ENCODE measurements around the gene PARP6. TPM values are rescaled to one million over a fixed set of nuclear protein-coding genes. Genes with fewer than 3 reads are reported as not detected.
"Not testable (repeated sequence)": the region's sequence is repeated elsewhere in the genome, so short reads cannot be mapped to it uniquely, and the experiment has no call there.

Gene PARP6
- total RNA-seq, 2 donors from 2014 or later, result 34.4 to 85.8 TPM

DNA sequence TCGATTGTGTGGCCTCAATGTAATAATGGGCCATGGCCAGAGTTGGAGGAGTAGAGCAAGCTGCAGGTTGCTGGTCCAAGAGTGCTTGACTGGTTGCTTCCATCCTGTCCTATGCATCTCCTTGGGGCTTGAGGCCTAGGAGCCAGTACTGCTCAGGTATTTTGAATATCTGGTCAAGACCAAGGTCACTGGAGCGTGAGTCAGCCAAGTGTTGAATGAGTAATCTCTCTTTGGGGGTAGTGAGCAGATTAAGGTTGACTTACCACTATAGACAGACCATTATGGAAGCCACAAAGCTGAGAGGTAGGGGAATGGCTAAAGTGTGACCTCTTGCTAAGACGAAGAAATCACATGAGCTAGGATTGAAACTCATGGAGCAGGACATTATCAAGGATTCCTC is 9.4 kb upstream of the PARP6 start:
- intact Hi-C loops (cut with DNase I), result no loop called here
- Histone ChIP-seq H3K36me3 (no peaks in the 10 kb centered on the region), H3K9me3 (no peaks in the 10 kb centered on the region), H3K27ac (no peak overlapping the region), H3K4me1 (replicated peaks) (no peaks in the 10 kb centered on the region), H3K4me3 (no peak overlapping the region), H3K27me3 (replicated peaks; ENCODE audit: insufficient read depth) (no peaks in the 10 kb centered on the region)
- whole genome bisulfite sequencing, result 96% methylated on average over 3 of the region's 3 CpGs
- DNase-seq (ENCODE audit: low spot score), result no peak
- TF ChIP-seq, protein P1, sequence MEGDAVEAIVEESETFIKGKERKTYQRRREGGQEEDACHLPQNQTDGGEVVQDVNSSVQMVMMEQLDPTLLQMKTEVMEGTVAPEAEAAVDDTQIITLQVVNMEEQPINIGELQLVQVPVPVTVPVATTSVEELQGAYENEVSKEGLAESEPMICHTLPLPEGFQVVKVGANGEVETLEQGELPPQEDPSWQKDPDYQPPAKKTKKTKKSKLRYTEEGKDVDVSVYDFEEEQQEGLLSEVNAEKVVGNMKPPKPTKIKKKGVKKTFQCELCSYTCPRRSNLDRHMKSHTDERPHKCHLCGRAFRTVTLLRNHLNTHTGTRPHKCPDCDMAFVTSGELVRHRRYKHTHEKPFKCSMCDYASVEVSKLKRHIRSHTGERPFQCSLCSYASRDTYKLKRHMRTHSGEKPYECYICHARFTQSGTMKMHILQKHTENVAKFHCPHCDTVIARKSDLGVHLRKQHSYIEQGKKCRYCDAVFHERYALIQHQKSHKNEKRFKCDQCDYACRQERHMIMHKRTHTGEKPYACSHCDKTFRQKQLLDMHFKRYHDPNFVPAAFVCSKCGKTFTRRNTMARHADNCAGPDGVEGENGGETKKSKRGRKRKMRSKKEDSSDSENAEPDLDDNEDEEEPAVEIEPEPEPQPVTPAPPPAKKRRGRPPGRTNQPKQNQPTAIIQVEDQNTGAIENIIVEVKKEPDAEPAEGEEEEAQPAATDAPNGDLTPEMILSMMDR (IDR thresholded peaks at IDR 0.05), result no peak
- TF ChIP-seq POLR2A (IDR thresholded peaks at IDR 0.05) (no peak), POLR2AphosphoS5 (IDR thresholded peaks at IDR 0.05) (no peak)

DNA sequence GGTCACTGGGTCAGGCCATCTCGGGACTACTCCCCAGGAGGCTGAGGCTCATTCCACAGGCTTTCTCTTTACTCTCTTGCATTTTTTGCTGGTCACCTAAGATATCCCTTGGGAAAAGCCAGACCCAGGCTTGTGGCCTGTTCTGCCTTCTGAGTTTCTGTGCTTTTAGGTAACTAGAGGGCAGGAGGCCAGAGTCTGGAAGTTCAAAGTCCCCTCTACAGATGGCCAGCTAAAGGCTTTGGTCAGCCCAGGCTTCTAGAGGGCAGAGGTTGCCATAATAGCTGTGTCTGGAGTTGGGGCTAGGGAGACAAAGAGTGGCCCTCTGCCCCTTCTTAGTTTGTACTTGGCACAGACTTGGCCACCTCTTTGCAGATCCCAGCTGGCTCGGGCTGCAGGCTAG is 8.4 kb upstream of the PARP6 start:
- WGBS, result 80% methylated on average over 2 of the region's 2 CpGs
- no peak for DNase-seq (ENCODE audit: low spot score)
- no peaks in the 10 kb centered on the region for H3K36me3 ChIP-seq
- no peak overlapping the region for H3K4me3 ChIP-seq
- TF ChIP-seq POLR2AphosphoS5 (IDR thresholded peaks at IDR 0.05) (no peak), POLR2A (IDR thresholded peaks at IDR 0.05) (no peak)
- TF ChIP-seq, protein P1 (IDR thresholded peaks at IDR 0.05), result no peak
- H3K4me1 ChIP-seq (replicated peaks), result no peaks in the 10 kb centered on the region
- intact Hi-C loops (cut with DNase I), result no loop called here
- no peaks in the 10 kb centered on the region for H3K9me3 ChIP-seq
- no peaks in the 10 kb centered on the region for H3K27me3 ChIP-seq (replicated peaks; ENCODE audit: insufficient read depth)
- H3K27ac ChIP-seq, result no peak overlapping the region

DNA sequence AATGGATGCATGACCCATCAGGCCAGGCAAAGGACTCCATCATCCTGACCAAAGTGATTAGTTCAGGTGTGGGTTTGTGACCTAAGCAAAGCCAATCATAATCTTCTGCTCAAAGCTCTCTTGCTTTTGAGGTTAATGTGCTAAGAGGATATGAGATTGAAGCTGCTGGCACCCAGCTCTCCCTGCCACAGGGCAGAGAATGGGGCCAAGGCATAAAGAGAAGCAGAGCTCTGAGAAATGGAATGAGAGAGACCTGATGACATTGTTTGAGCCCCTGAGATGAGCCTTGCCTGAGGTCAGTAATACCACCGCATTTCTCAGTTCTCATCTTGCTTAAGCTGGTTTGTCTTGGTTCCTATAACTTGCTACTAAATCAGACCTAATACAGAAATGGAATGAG is 6.4 kb upstream of the PARP6 start:
- H3K9me3 ChIP-seq, result no peaks in the 10 kb centered on the region
- H3K27me3 ChIP-seq (replicated peaks; ENCODE audit: insufficient read depth), result no peaks in the 10 kb centered on the region
- H3K4me3 ChIP-seq, result no peak overlapping the region
- H3K36me3 ChIP-seq, result no peaks in the 10 kb centered on the region
- 78% methylated on average over 1 of the region's 1 CpG for WGBS
- H3K4me1 ChIP-seq (replicated peaks), result no peaks in the 10 kb centered on the region
- DNase-seq (ENCODE audit: low spot score), result no peak
- no peak for TF ChIP-seq POLR2A (IDR thresholded peaks at IDR 0.05)
- no peak overlapping the region for H3K27ac ChIP-seq
- intact Hi-C loops (cut with DNase I), result no loop called here

DNA sequence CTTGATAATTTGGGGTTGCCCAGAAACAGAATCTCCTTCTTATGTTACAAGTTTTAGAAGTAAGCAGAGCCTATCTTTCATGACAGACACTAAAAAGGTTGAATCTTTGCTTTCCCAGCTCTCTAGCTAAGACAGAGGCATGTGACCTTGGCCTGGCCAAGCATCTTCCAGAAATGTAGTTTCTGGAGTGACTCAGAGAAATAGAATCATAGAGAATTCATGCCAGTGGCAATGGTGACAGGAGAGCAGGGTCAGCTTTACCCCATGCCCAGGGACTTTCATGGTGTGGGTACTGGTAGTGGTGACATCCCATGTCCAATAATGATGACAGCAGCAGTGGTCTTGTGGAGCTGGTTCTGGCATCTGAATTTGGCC is 4.0 kb upstream of the PARP6 start:
- Histone ChIP-seq H3K36me3 (no peaks in the 10 kb centered on the region), H3K9me3 (no peaks in the 10 kb centered on the region), H3K4me1 (replicated peaks) (no peaks in the 10 kb centered on the region), H3K4me3 (no peak overlapping the region), H3K27me3 (replicated peaks; ENCODE audit: insufficient read depth) (no peaks in the 10 kb centered on the region), H3K27ac (no peak overlapping the region)
- no peak for DNase-seq (ENCODE audit: low spot score)
- TF ChIP-seq POLR2AphosphoS5 (IDR thresholded peaks at IDR 0.05), result no peak
- TF ChIP-seq, protein P1 (IDR thresholded peaks at IDR 0.05), result no peak
- TF ChIP-seq POLR2A (IDR thresholded peaks at IDR 0.05), result no peak
- intact Hi-C loops (cut with DNase I), result no loop called here

DNA sequence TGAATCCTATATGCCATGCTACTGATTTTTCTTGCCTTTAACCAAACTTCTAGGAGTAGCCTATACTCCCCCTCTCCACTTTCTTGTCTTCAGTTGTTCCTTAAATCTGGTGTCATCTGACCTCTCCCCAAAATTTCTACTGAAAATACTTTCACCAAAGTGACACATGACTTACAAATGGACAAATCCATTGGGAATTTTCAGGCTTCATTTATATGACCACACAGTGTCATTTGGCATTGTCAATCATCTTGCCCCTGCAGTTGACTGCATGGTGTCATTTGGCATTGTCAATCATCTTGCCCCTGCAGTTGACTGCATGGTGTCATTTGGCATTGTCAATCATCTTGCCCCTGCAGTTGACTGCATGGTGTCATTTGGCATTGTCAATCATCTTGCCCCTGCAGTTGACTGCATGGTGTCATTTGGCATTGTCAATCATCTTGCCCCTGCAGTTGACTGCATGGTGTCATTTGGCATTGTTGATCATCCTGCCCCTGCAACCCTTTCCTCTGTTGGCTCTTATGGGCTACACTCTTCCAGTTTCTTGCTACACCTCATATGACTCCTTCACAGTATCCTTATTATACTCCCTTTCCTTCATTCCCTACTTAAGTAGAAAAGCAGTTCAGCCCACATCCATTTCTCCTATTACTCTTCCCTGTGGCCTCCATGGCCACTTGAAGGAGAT is 3.4 kb upstream of the PARP6 start:
- DNase-seq (ENCODE audit: low spot score); H3K36me3 ChIP-seq; H3K27ac ChIP-seq; H3K4me3 ChIP-seq; H3K9me3 ChIP-seq; H3K4me1 ChIP-seq (replicated peaks); H3K27me3 ChIP-seq (replicated peaks; ENCODE audit: insufficient read depth); intact Hi-C loops (cut with DNase I): not testable (repeated sequence)

DNA sequence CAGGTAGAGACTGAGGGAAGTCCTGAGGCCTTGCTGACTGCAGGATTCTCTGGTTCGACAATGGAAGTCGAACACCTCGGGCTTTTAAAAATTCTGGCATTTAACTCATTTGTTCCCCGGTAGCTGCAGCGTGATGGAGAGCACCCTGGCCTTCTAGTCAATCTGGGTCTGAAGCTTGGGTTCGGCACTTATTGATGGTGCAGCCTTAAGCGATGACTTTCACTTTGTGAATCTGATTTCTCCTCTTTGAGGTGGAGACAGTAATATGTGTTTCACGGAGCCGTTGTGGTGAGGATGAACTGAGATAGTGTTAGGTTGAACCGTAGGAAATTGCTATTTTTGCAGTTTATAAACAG is 621 bp upstream of the PARP6 start:
- H3K36me3 ChIP-seq, result no peaks in the 10 kb centered on the region
- peak overlapping the region; percentile 83 to 85 for H3K4me3 ChIP-seq
- H3K27me3 ChIP-seq (replicated peaks; ENCODE audit: insufficient read depth), result no peaks in the 10 kb centered on the region
- 40% methylated on average over 10 of the region's 10 CpGs for WGBS
- H3K4me1 ChIP-seq (replicated peaks), result no peaks in the 10 kb centered on the region
- DNase-seq (ENCODE audit: low spot score), result no peak
- TF ChIP-seq POLR2AphosphoS5 (IDR thresholded peaks at IDR 0.05) (no peak), POLR2A (IDR thresholded peaks at IDR 0.05) (no peak)
- TF ChIP-seq, protein P1 (IDR thresholded peaks at IDR 0.05), result no peak
- peak overlapping the region; percentile 85 to 86 for H3K27ac ChIP-seq
- intact Hi-C loops (cut with DNase I), result loop anchor here (2.0 to 5.0 kb wide), 4 partner anchors 41 to 102 kb away; partner anchors contain the start of gene PKM
- H3K9me3 ChIP-seq, result no peaks in the 10 kb centered on the region

Measured in prostate gland (tissue), 2 donors.